ENCODE data around the gene RNMT. TPM values are rescaled to one million over a fixed set of nuclear protein-coding genes. Genes with fewer than 3 reads are reported as not detected.

RNMT gene
- total RNA-seq, 1 donor from 2014 or later, result 32.1 TPM

- no peak for ATAC-seq
- H3K27me3 ChIP-seq (ENCODE audit: low read depth), result no peaks in the 10 kb centered on the region
- H3K27ac ChIP-seq, result no peak overlapping the region
- no peak for DNase-seq
- intact Hi-C loops (cut with DNase I), result no loop called here
- peaks cover 70% of the 10 kb centered on the region for H3K36me3 ChIP-seq
- no peak overlapping the region for H3K4me3 ChIP-seq
- no peaks in the 10 kb centered on the region for H3K9me3 ChIP-seq
- no peaks in the 10 kb centered on the region for H3K4me1 ChIP-seq
- TF ChIP-seq, protein P1, sequence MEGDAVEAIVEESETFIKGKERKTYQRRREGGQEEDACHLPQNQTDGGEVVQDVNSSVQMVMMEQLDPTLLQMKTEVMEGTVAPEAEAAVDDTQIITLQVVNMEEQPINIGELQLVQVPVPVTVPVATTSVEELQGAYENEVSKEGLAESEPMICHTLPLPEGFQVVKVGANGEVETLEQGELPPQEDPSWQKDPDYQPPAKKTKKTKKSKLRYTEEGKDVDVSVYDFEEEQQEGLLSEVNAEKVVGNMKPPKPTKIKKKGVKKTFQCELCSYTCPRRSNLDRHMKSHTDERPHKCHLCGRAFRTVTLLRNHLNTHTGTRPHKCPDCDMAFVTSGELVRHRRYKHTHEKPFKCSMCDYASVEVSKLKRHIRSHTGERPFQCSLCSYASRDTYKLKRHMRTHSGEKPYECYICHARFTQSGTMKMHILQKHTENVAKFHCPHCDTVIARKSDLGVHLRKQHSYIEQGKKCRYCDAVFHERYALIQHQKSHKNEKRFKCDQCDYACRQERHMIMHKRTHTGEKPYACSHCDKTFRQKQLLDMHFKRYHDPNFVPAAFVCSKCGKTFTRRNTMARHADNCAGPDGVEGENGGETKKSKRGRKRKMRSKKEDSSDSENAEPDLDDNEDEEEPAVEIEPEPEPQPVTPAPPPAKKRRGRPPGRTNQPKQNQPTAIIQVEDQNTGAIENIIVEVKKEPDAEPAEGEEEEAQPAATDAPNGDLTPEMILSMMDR (IDR thresholded peaks at IDR 0.05), result no peak
Measured at GRCh38 chr18:13758622-13759021, 32.1 kb downstream of the RNMT start.

- Histone ChIP-seq H3K4me1 (no peaks in the 10 kb centered on the region), H3K9me3 (peaks cover under 1% of the 10 kb centered on the region), H3K27me3 (ENCODE audit: low read depth) (no peaks in the 10 kb centered on the region), H3K27ac (no peak overlapping the region), H3K4me3 (no peak overlapping the region), H3K36me3 (peaks cover 57% of the 10 kb centered on the region)
- DNase-seq, result no peak
- TF ChIP-seq, protein P1 (IDR thresholded peaks at IDR 0.05), result no peak
- no peak for ATAC-seq
- intact Hi-C loops (cut with DNase I), result no loop called here
Measured at GRCh38 chr18:13760047-13760446, 33.6 kb downstream of the RNMT start.

GRCh38 chr18:13762690-13763439, 36.4 kb downstream of the RNMT start:
- Histone ChIP-seq H3K27ac (no peak overlapping the region), H3K27me3 (ENCODE audit: low read depth) (no peaks in the 10 kb centered on the region), H3K4me1 (no peaks in the 10 kb centered on the region), H3K9me3 (peaks cover 8% of the 10 kb centered on the region), H3K4me3 (no peak overlapping the region), H3K36me3 (peaks cover 29% of the 10 kb centered on the region)
- no peak for DNase-seq
- TF ChIP-seq, protein P1 (IDR thresholded peaks at IDR 0.05), result no peak
- intact Hi-C loops (cut with DNase I), result no loop called here
- ATAC-seq, result peak; percentile 87 to 92

- Histone ChIP-seq H3K4me1 (no peaks in the 10 kb centered on the region), H3K9me3 (peaks cover 8% of the 10 kb centered on the region), H3K27ac (no peak overlapping the region), H3K27me3 (ENCODE audit: low read depth) (no peaks in the 10 kb centered on the region), H3K4me3 (no peak overlapping the region), H3K36me3 (no peaks in the 10 kb centered on the region)
- TF ChIP-seq, protein P1 (IDR thresholded peaks at IDR 0.05), result no peak
- intact Hi-C loops (cut with DNase I), result no loop called here
- ATAC-seq (no peak), DNase-seq (no peak)
Measured at GRCh38 chr18:13775058-13775457, 48.6 kb downstream of the RNMT start.

DNA sequence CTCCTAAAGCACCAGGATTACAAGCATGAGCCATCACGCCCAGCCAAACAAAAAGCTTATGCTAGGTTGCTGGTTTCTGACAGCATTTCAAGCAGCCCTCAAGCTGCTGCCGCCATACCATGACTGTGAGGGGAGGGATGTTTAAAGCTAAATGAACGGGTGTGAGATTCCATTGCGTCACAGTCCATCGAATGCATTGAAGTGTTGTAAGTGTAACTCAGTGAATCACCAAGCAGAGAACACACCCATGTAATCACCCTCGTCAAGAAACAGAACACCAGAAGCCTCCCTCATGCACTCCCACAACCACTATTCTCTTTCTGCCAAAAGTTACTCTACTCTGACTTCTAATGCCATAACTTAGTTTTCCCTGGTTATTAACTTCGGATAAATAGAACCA, 64.7 kb downstream of the RNMT start:
- no peaks in the 10 kb centered on the region for H3K36me3 ChIP-seq

More for the DNA sequence above, 64.7 kb downstream of the RNMT start:
- intact Hi-C loops (cut with DNase I), result no loop called here
- no peaks in the 10 kb centered on the region for H3K27me3 ChIP-seq (ENCODE audit: low read depth)
- H3K4me1 ChIP-seq, result no peaks in the 10 kb centered on the region
- DNase-seq, result no peak
- H3K27ac ChIP-seq, result no peak overlapping the region
- TF ChIP-seq, protein P1 (IDR thresholded peaks at IDR 0.05), result no peak
- H3K9me3 ChIP-seq, result peaks cover 7% of the 10 kb centered on the region
- ATAC-seq, result no peak
- H3K4me3 ChIP-seq, result no peak overlapping the region
